CD14-positive monocyte (primary cell): ENCODE measurements around the gene OCLN. TPM values are rescaled to one million over a fixed set of nuclear protein-coding genes. Genes with fewer than 3 reads are reported as not detected.

Source experiments
- DNase-seq, 3 donors: peaks; one replicate each; pipeline ENCODE4 v3.0.0-alpha.2; 2011 to 2022
- H2AFZ ChIP-seq: 2 replicates; pipeline ENCODE4 v1.6.0; 2012; ENCODE audit warnings: mild to moderate bottlenecking, low read depth, low read length, inconsistent platforms; ENCODE audit not compliant: insufficient read depth, poor library complexity, severe bottlenecking
- H3K27ac ChIP-seq, 2 donors: 1 replicate in 1 of 2; 2 replicates in 1 of 2; pipeline ENCODE4 v1.5.1; 2012 to 2013; ENCODE audit warnings: low read length in 2 of 2, control low read depth in 1 of 2, inconsistent platforms in 1 of 2, low read depth in 1 of 2, mild to moderate bottlenecking in 1 of 2
- H3K27me3 ChIP-seq, 2 donors: one replicate each; pipeline versions ENCODE4 v1.6.0 to v1.6.1; 2011 to 2013; ENCODE audit warnings: low read length in 2 of 2; ENCODE audit not compliant: control insufficient read depth in 2 of 2, insufficient read depth in 2 of 2
- H3K36me3 ChIP-seq, 2 donors: replicated peaks in 1 of 2; 1 replicate in 1 of 2; 2 replicates in 1 of 2; pipeline versions ENCODE4 v1.5.1 to v1.6.1; 2012 to 2013; ENCODE audit warnings: low read length in 2 of 2, control low read depth in 1 of 2, inconsistent platforms in 1 of 2, mild to moderate bottlenecking in 1 of 2; ENCODE audit not compliant: insufficient read depth in 2 of 2, control insufficient read depth in 1 of 2
- H3K4me1 ChIP-seq, 2 donors: 1 replicate in 1 of 2; 2 replicates in 1 of 2; pipeline versions ENCODE4 v1.5.1 to v1.6.1; 2012 to 2013; ENCODE audit warnings: low read length in 2 of 2, control low read depth in 1 of 2, inconsistent platforms in 1 of 2, mild to moderate bottlenecking in 1 of 2, moderate library complexity in 1 of 2; ENCODE audit not compliant: insufficient read depth in 2 of 2, control insufficient read depth in 1 of 2
- H3K4me2 ChIP-seq: replicated peaks from 2 replicates; pipeline ENCODE3; 2012; ENCODE audit warnings: low read length, moderate library complexity, mild to moderate bottlenecking; ENCODE audit not compliant: poor library complexity, severe bottlenecking; ENCODE audit errors: extremely low read depth
- H3K4me3 ChIP-seq, 3 experiments: fragments of 200-600 bp in 1 of 3; sonication (generic) in 1 of 3; replicated peaks in 1 of 3; 1 replicate in 2 of 3; 2 replicates in 1 of 3; pipeline ENCODE4 v1.5.1; 2011 to 2013; ENCODE audit warnings: low read length in 3 of 3, mild to moderate bottlenecking in 3 of 3, control low read depth in 2 of 3, low read depth in 2 of 3, inconsistent platforms in 1 of 3, moderate library complexity in 1 of 3
- H3K79me2 ChIP-seq: 2 replicates; pipeline ENCODE4 v1.6.0; 2012; ENCODE audit warnings: mild to moderate bottlenecking, control low read depth, inconsistent platforms, low read length, moderate library complexity; ENCODE audit not compliant: insufficient read depth
- H3K9ac ChIP-seq: 2 replicates; pipeline ENCODE4 v1.6.0; 2017; ENCODE audit warnings: low read length, mild to moderate bottlenecking; ENCODE audit not compliant: insufficient read depth, poor library complexity, severe bottlenecking
- H3K9me3 ChIP-seq, 2 donors: replicated peaks in 1 of 2; 1 replicate in 1 of 2; 2 replicates in 1 of 2; pipeline versions ENCODE4 v1.5.1 to v1.6.1; 2012 to 2013; ENCODE audit warnings: low read length in 2 of 2, control low read depth in 1 of 2; ENCODE audit not compliant: control insufficient read depth in 1 of 2, insufficient read depth in 1 of 2
- H4K20me1 ChIP-seq: 2 replicates; pipeline ENCODE4 v1.6.0; 2012; ENCODE audit warnings: mild to moderate bottlenecking, low read length, control low read depth, moderate library complexity; ENCODE audit not compliant: insufficient read depth
- H3K27ac Mint-ChIP-seq, 7 donors: one replicate each; pipeline ENCODE4 v1.8.0; 2020; ENCODE audit warnings: mild to moderate bottlenecking in 7 of 7, mixed read lengths in 7 of 7, moderate library complexity in 6 of 7, inconsistent platforms in 2 of 7
- H3K27me3 Mint-ChIP-seq, 3 donors: one replicate each; pipeline ENCODE4 v1.8.0; 2021 to 2022; ENCODE audit warnings: low read depth in 3 of 3, mild to moderate bottlenecking in 3 of 3, mixed read lengths in 3 of 3, moderate library complexity in 3 of 3, inconsistent platforms in 1 of 3
- H3K36me3 Mint-ChIP-seq, 2 donors: one replicate each; pipeline ENCODE4 v1.8.0; 2020; ENCODE audit warnings: mixed read lengths in 2 of 2, inconsistent platforms in 1 of 2, mild to moderate bottlenecking in 1 of 2
- H3K4me1 Mint-ChIP-seq: one replicate; pipeline ENCODE4 v1.8.0; 2020; ENCODE audit warnings: mild to moderate bottlenecking, mixed read lengths
- H3K4me3 Mint-ChIP-seq, 2 donors: one replicate each; pipeline ENCODE4 v1.8.0; 2020; ENCODE audit warnings: mild to moderate bottlenecking in 2 of 2, mixed read lengths in 2 of 2, moderate library complexity in 1 of 2
- H3K9me3 Mint-ChIP-seq, 7 donors: one replicate each; pipeline ENCODE4 v1.8.0; 2020 to 2022; ENCODE audit warnings: mixed read lengths in 7 of 7, mild to moderate bottlenecking in 6 of 7, moderate library complexity in 6 of 7, inconsistent platforms in 2 of 7
- CTCF ChIP-seq: fragments of 200-600 bp; IDR thresholded peaks from one replicate; pipeline ENCODE4 v1.8.0; 2022; ENCODE audit warnings: antibody characterized with exemption, mild to moderate bottlenecking
- WGBS: methylation state at CpG from one replicate; pipeline ENCODE4 v1.1.5; 2013; ENCODE audit warnings: missing lambda C conversion rate; ENCODE audit not compliant: insufficient coverage; 5-methylcytosine and 5-hydroxymethylcytosine counted together
- intact Hi-C, 2 donors: fragments of 100-400 bp; cut with micrococcal nuclease; formaldehyde crosslinking; loops; one replicate each; pipeline versions ENCODE4 v1.15.0 to v1.15.1; 2023
- polyA plus RNA-seq, 3 donors: library from polyadenylated mRNA; depleted of rRNA in 1 of 3; unstranded in 2 of 3; stranded (reverse) in 1 of 3; fragments of 300-500 nt in 2 of 3; fragments of >200 nt in 1 of 3; fragmentation: Illumina TruSeq in 2 of 3; gene quantifications; 1 replicate in 2 of 3; 2 replicates in 1 of 3; pipeline ENCODE4 v1.2.3, GENCODE V29; 2012 to 2021

OCLN gene
- polyA plus RNA-seq, 3 donors = 0.03 to 0.15 TPM; not detected in 1

GRCh38 chr5:69509212-69509611 is 16.6 kb downstream of the OCLN start:
- intact Hi-C loops = no loop called here
- H3K9ac ChIP-seq = no peak overlapping the region
- no peaks in the 10 kb centered on the region for H3K27me3 ChIP-seq
- H3K27ac Mint-ChIP-seq = no peak overlapping the region
- peaks cover 0 to 2% (median 0%) of the 10 kb centered on the region in 3 donors for H3K27me3 Mint-ChIP-seq
- no peak overlapping the region for H3K4me2 ChIP-seq
- no peak overlapping the region for H3K4me3 Mint-ChIP-seq
- TF ChIP-seq CTCF = no peak
- H3K27ac ChIP-seq = no peak overlapping the region
- H3K79me2 ChIP-seq = no peaks in the 10 kb centered on the region
- H3K9me3 ChIP-seq = no peaks in the 10 kb centered on the region
- H3K9me3 Mint-ChIP-seq = peaks cover 0 to 6% (median 2%) of the 10 kb centered on the region in 7 donors
- no peaks in the 10 kb centered on the region for H4K20me1 ChIP-seq
- H2AFZ ChIP-seq = no peak overlapping the region
- peaks cover 6% of the 10 kb centered on the region for H3K4me1 Mint-ChIP-seq
- WGBS = 39% methylated on average over 4 of the region's 6 CpGs
- peak in 2 of 3 donors; percentile 7 to 9 for DNase-seq
- H3K36me3 ChIP-seq = no peaks in the 10 kb centered on the region
- H3K36me3 Mint-ChIP-seq = no peaks in the 10 kb centered on the region
- no peaks in the 10 kb centered on the region for H3K4me1 ChIP-seq
- H3K4me3 ChIP-seq = no peak overlapping the region

- no CpG with 5 or more reads among the region's 2 CpGs for WGBS
- intact Hi-C loops = no loop called here
- H3K27ac Mint-ChIP-seq = no peak overlapping the region
These were observed 18.1 kb downstream of the OCLN start for GRCh38 chr5:69510694-69511093.

More at GRCh38 chr5:69510694-69511093, 18.1 kb downstream of the OCLN start:
- Histone ChIP-seq H3K9me3 (no peaks in the 10 kb centered on the region), H2AFZ (no peak overlapping the region), H3K9ac (no peak overlapping the region), H4K20me1 (no peaks in the 10 kb centered on the region), H3K4me1 (no peaks in the 10 kb centered on the region), H3K4me2 (no peak overlapping the region), H3K27me3 (no peaks in the 10 kb centered on the region), H3K36me3 (no peaks in the 10 kb centered on the region), H3K27ac (no peak overlapping the region), H3K4me3 (no peak overlapping the region), H3K79me2 (no peaks in the 10 kb centered on the region)
- Mint-ChIP-seq H3K9me3 (peaks cover 1 to 6% (median 3%) of the 10 kb centered on the region in 7 donors), H3K36me3 (no peaks in the 10 kb centered on the region), H3K27me3 (peaks cover 0 to 2% (median 0%) of the 10 kb centered on the region in 3 donors), H3K4me3 (no peak overlapping the region), H3K4me1 (peaks cover 6% of the 10 kb centered on the region)
- no peak for TF ChIP-seq CTCF
- no peak for DNase-seq
